Keratinocyte (primary cell): ENCODE data around the gene PPP2CA. TPM values are rescaled to one million over a fixed set of nuclear protein-coding genes. Genes with fewer than 3 reads are reported as not detected.
"Not testable (repeated sequence)": the region's sequence is repeated elsewhere in the genome, so short reads cannot be mapped to it uniquely, and the experiment has no call there.

Experiments used
- DNase-seq: peaks from one replicate; pipeline ENCODE4 v3.0.0-alpha.2; 2011; ENCODE audit warnings: low read depth, missing footprints, low spot score
- FAIRE-seq: peaks from 2 replicates; lab custom pipeline; 2011; peaks lifted over from hg19 to GRCh38; lab: Jason Lieb, UNC
- H2AFZ ChIP-seq: 2 replicates; pipeline ENCODE4 v1.6.0; 2012; ENCODE audit warnings: low read length, control low read depth, inconsistent platforms; ENCODE audit not compliant: control insufficient read depth
- H3K27ac ChIP-seq: 2 replicates; pipeline ENCODE4 v1.5.1; 2011; ENCODE audit warnings: low read length; ENCODE audit not compliant: control insufficient read depth, insufficient read depth
- H3K27me3 ChIP-seq: 3 replicates; pipeline ENCODE4 v1.6.0; 2011; ENCODE audit warnings: low read length; ENCODE audit not compliant: control insufficient read depth, insufficient read depth; ENCODE audit errors: extremely low read depth
- H3K36me3 ChIP-seq, 2 experiments: 2 replicates in 1 of 2; 3 replicates in 1 of 2; pipeline ENCODE4 v1.5.1; 2011; ENCODE audit warnings: low read length in 2 of 2, mild to moderate bottlenecking in 1 of 2; ENCODE audit not compliant: control insufficient read depth in 2 of 2, insufficient read depth in 2 of 2; ENCODE audit errors: extremely low read depth in 1 of 2
- H3K4me1 ChIP-seq: 3 replicates; pipeline ENCODE4 v1.5.1; 2011; ENCODE audit warnings: low read length; ENCODE audit not compliant: control insufficient read depth, insufficient read depth; ENCODE audit errors: extremely low read depth
- H3K4me2 ChIP-seq: 3 replicates; pipeline ENCODE4 v1.6.0; 2011; ENCODE audit warnings: low read depth, low read length; ENCODE audit not compliant: control insufficient read depth, insufficient read depth; ENCODE audit errors: extremely low read depth
- H3K4me3 ChIP-seq, 3 experiments: fragments of 200-600 bp in 1 of 3; sonication (generic) in 1 of 3; 2 replicates in 2 of 3; 3 replicates in 1 of 3; pipeline ENCODE4 v1.5.1; 2011 to 2016; ENCODE audit warnings: low read length in 3 of 3, mild to moderate bottlenecking in 3 of 3, control low read depth in 2 of 3, inconsistent platforms in 1 of 3, low read depth in 1 of 3, mixed read lengths in 1 of 3, mixed run types in 1 of 3, moderate library complexity in 1 of 3; ENCODE audit not compliant: control insufficient read depth in 2 of 3, insufficient read depth in 2 of 3; ENCODE audit errors: extremely low read depth in 1 of 3
- H3K79me2 ChIP-seq: 2 replicates; pipeline ENCODE4 v1.6.0; 2012; ENCODE audit warnings: low read length; ENCODE audit not compliant: control insufficient read depth, insufficient read depth
- H3K9ac ChIP-seq: 3 replicates; pipeline ENCODE4 v1.6.0; 2011; ENCODE audit warnings: low read length; ENCODE audit not compliant: control insufficient read depth, insufficient read depth; ENCODE audit errors: extremely low read depth
- H3K9me1 ChIP-seq: 3 replicates; pipeline ENCODE4 v1.6.0; 2011; ENCODE audit warnings: low read length; ENCODE audit not compliant: control insufficient read depth, insufficient read depth; ENCODE audit errors: extremely low read depth
- H3K9me3 ChIP-seq: 2 replicates; pipeline ENCODE4 v1.5.1; 2012; ENCODE audit warnings: low read depth, low read length; ENCODE audit not compliant: control insufficient read depth
- H4K20me1 ChIP-seq: 3 replicates; pipeline ENCODE4 v1.6.0; 2011; ENCODE audit warnings: low read length; ENCODE audit not compliant: control insufficient read depth, insufficient read depth; ENCODE audit errors: extremely low read depth
- EZH2 ChIP-seq: IDR thresholded peaks from one replicate; pipeline ENCODE4 v1.6.1; 2012; ENCODE audit warnings: inconsistent platforms, mild to moderate bottlenecking, low read length, moderate library complexity
- dilution Hi-C: fragments of 300-500 bp; cut with MboI; formaldehyde crosslinking; loops from one replicate; pipeline ENCODE4 v1.7.0; 2020; ENCODE audit warnings: low sequenced_read_pairs; ENCODE audit not compliant: extremely low pct_ligation_motif_present
- polyA plus RNA-seq, 5 experiments: library from polyadenylated mRNA; depleted of rRNA in 3 of 5; stranded (reverse) in 3 of 5; stranded (forward) in 1 of 5; unstranded in 1 of 5; fragments of >200 nt; gene quantifications; 1 replicate in 1 of 5; 2 replicates in 3 of 5; 3 replicates in 1 of 5; pipeline versions ENCODE4 v1.2.1 to v1.2.3, GENCODE V29; 2011 to 2012; ENCODE audit warnings: missing spikeins in 2 of 5, low read depth in 1 of 5, low replicate concordance in 1 of 5
- TF ChIP-seq, protein P1 (sequence below), 3 experiments: IDR thresholded peaks in 1 of 3; conservative IDR thresholded peaks in 1 of 3; optimal IDR thresholded peaks in 1 of 3; 2 replicates in 2 of 3; 3 replicates in 1 of 3; pipeline versions ENCODE3 to v1.5.1; 2011; ENCODE audit warnings: low read length in 3 of 3, mild to moderate bottlenecking in 3 of 3, moderate library complexity in 2 of 3, control low read depth in 1 of 3, inconsistent platforms in 1 of 3; ENCODE audit not compliant: insufficient read depth in 2 of 3; ENCODE audit errors: extremely low read depth in 1 of 3

PPP2CA gene
- polyA plus RNA-seq, 1 donor (not counting 4 experiments of a cell fraction or from before 2014, with no cell fraction given): 255 TPM

DNA sequence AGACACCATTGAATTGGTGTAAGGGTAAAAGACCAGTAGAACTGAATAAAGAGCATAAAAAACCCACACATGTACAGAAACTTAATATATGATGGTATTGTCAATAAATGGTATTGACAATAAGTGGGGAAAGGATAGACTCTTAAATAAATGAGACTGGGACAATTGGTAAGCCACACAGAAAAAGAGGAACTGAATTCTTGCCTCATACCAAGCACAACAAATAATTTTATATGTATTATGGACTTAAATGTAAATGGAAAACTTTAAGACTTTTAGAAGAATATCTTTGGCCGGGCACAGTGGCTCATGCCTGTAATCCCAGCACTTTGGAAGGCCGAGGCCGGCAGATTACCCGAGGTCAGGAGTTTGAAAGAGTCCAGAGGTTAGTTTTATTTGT, 37.9 kb upstream of the PPP2CA start:
- H3K9me1 ChIP-seq: no peaks in the 10 kb centered on the region
- H3K9ac ChIP-seq: no peak overlapping the region
- H3K27me3 ChIP-seq: no peaks in the 10 kb centered on the region
- no peak overlapping the region for H3K4me3 ChIP-seq
- DNase-seq (no peak), FAIRE-seq (no peak)
- no peaks in the 10 kb centered on the region for H3K36me3 ChIP-seq
- peaks cover 6% of the 10 kb centered on the region for H3K4me1 ChIP-seq
- no peaks in the 10 kb centered on the region for H3K79me2 ChIP-seq
- H2AFZ ChIP-seq: no peak overlapping the region
- dilution Hi-C loops: no loop called here
- no peaks in the 10 kb centered on the region for H4K20me1 ChIP-seq
- no peak overlapping the region for H3K4me2 ChIP-seq
- no peak for TF ChIP-seq EZH2
- TF ChIP-seq, protein P1, sequence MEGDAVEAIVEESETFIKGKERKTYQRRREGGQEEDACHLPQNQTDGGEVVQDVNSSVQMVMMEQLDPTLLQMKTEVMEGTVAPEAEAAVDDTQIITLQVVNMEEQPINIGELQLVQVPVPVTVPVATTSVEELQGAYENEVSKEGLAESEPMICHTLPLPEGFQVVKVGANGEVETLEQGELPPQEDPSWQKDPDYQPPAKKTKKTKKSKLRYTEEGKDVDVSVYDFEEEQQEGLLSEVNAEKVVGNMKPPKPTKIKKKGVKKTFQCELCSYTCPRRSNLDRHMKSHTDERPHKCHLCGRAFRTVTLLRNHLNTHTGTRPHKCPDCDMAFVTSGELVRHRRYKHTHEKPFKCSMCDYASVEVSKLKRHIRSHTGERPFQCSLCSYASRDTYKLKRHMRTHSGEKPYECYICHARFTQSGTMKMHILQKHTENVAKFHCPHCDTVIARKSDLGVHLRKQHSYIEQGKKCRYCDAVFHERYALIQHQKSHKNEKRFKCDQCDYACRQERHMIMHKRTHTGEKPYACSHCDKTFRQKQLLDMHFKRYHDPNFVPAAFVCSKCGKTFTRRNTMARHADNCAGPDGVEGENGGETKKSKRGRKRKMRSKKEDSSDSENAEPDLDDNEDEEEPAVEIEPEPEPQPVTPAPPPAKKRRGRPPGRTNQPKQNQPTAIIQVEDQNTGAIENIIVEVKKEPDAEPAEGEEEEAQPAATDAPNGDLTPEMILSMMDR (optimal IDR thresholded peaks at IDR 0.05 in 1 of 3, IDR thresholded peaks at IDR 0.05 in 1 of 3, conservative IDR thresholded peaks at IDR 0.05 in 1 of 3; ENCODE audit: extremely low read depth in 1 of 3, insufficient read depth in 2 of 3, low read length in 3 of 3): no peak
- no peak overlapping the region for H3K27ac ChIP-seq
- H3K9me3 ChIP-seq: no peaks in the 10 kb centered on the region

- H3K4me2 ChIP-seq, H3K27me3 ChIP-seq, H3K27ac ChIP-seq, FAIRE-seq, H3K36me3 ChIP-seq, H3K9me3 ChIP-seq, H3K79me2 ChIP-seq, H4K20me1 ChIP-seq, H3K4me1 ChIP-seq, dilution Hi-C loops, DNase-seq, H3K9ac ChIP-seq, H3K4me3 ChIP-seq, H3K9me1 ChIP-seq, H2AFZ ChIP-seq: not testable (repeated sequence)
Measured at GRCh38 chr5:134262629-134263028, 36.8 kb upstream of the PPP2CA start.

DNA sequence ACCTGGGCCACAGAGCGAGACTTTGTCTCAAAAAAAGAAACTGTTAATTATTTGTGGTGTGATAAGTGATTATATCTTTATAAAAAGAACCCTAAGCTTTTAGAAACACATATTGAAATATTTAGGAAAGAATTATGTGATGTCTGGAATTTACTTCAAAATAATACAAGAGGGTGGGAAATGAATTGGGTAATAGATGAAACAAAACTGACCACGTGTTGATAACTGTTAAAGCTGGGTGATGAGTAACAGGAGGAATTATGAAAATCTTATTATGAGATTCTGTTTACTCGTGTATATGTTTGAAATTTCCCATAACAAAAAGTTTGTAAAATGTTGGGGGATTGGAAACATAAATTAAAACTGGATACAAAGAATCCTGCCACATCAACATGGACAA, 33.0 kb upstream of the PPP2CA start:
- Histone ChIP-seq H3K27me3 (no peaks in the 10 kb centered on the region), H2AFZ (no peak overlapping the region), H4K20me1 (no peaks in the 10 kb centered on the region), H3K27ac (no peak overlapping the region), H3K9ac (no peak overlapping the region), H3K4me1 (peaks cover 4% of the 10 kb centered on the region), H3K9me3 (no peaks in the 10 kb centered on the region), H3K4me3 (no peak overlapping the region), H3K9me1 (no peaks in the 10 kb centered on the region), H3K4me2 (no peak overlapping the region), H3K36me3 (no peaks in the 10 kb centered on the region), H3K79me2 (no peaks in the 10 kb centered on the region)
- TF ChIP-seq EZH2: no peak
- TF ChIP-seq, protein P1 (optimal IDR thresholded peaks at IDR 0.05 in 1 of 3, IDR thresholded peaks at IDR 0.05 in 1 of 3, conservative IDR thresholded peaks at IDR 0.05 in 1 of 3; ENCODE audit: extremely low read depth in 1 of 3, insufficient read depth in 2 of 3, low read length in 3 of 3): no peak
- dilution Hi-C loops: no loop called here
- DNase-seq (no peak), FAIRE-seq (no peak)
